Measurements from ENCODE around the gene EGFL7. TPM values are rescaled to one million over a fixed set of nuclear protein-coding genes. Genes with fewer than 3 reads are reported as not detected.

The EGFL7 gene
- polyA plus RNA-seq, 3 donors = 1.3 to 2.8 (median 2.2) TPM

DNA sequence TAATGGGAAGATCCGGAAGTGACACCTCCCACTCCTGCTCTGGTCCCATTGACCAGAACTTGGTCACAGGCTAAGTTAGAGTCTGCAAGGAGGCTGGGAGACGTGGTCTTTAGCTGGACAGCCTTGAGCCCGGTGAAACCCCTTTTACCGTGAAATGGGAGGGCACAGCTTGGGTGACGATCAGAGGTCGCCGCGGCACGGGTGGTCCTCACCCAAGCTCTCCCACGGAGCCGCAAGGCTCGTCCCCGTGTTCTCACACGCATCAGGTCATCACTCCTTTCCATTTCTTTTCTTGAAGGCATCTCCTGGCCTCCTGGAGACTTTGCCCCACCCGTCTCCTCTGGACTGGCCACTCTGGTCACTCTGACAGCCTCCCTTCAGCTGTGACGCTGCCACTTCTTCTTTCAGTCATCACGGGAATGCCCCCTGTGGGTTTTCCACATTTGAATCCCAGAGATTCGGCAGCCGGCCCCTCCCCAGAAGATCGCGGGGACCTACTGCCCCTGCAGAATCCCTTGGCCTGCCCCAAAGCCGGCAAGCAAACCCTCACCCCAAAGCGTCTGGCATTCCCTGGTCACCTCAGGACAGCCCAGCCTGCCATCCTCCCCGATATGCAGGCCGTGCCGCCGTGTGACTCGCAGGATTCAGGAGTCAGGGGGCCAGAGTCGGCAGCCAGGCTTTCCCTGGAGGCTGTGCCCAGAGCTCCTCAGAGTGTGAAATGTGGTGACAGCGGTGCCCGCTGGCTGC lies 18.9 kb upstream of the EGFL7 start:
- H3K9me3 Mint-ChIP-seq = peaks cover 0 to 8% (median 6%) of the 10 kb centered on the region in 7 donors
- H3K9me3 ChIP-seq (replicated peaks in 1 of 2; ENCODE audit: control insufficient read depth in 1 of 2, insufficient read depth in 1 of 2, low read length in 2 of 2) = peaks cover 0 to 7% of the 10 kb centered on the region in 2 donors
- peaks cover 44 to 47% of the 10 kb centered on the region in 2 donors for H3K4me1 ChIP-seq (ENCODE audit: control insufficient read depth in 1 of 2, insufficient read depth in 2 of 2, low read length in 2 of 2)
- peak; percentile 74 to 93 (median 75) for DNase-seq
- peak overlapping the region; percentile 73 for H3K4me2 ChIP-seq (replicated peaks; ENCODE audit: extremely low read depth, low read length, poor library complexity, severe bottlenecking)
- H3K36me3 Mint-ChIP-seq = peaks cover 2% of the 10 kb centered on the region in 2 donors
- H3K4me1 Mint-ChIP-seq = peaks cover 36% of the 10 kb centered on the region
- H4K20me1 ChIP-seq (ENCODE audit: insufficient read depth, low read length) = no peaks in the 10 kb centered on the region
- no peaks in the 10 kb centered on the region for H3K36me3 ChIP-seq (replicated peaks in 1 of 2; ENCODE audit: control insufficient read depth in 1 of 2, insufficient read depth in 2 of 2, low read length in 2 of 2)
- H3K4me3 Mint-ChIP-seq = peak overlapping the region; percentile 73 to 88
- peak overlapping the region; percentile 95 to 99 for H3K27ac ChIP-seq (ENCODE audit: low read depth in 1 of 2, low read length in 2 of 2)
- WGBS (ENCODE audit: insufficient coverage) = 34% methylated on average over 31 of the region's 31 CpGs
- peak overlapping the region; percentile 46 for H2AFZ ChIP-seq (ENCODE audit: insufficient read depth, low read depth, low read length, poor library complexity, severe bottlenecking)
- peaks cover 0 to 20% of the 10 kb centered on the region in 2 donors for H3K27me3 ChIP-seq (ENCODE audit: control insufficient read depth in 2 of 2, insufficient read depth in 2 of 2, low read length in 2 of 2)
- no peaks in the 10 kb centered on the region for H3K79me2 ChIP-seq (ENCODE audit: insufficient read depth, low read length)
- H3K4me3 ChIP-seq (replicated peaks in 1 of 3; ENCODE audit: low read depth in 2 of 3, low read length in 3 of 3) = peak overlapping the region in 2 of 3 experiments; percentile 29 to 62
- peak overlapping the region; percentile 81 to 96 (median 90) for H3K27ac Mint-ChIP-seq
- peak overlapping the region; percentile 83 for H3K9ac ChIP-seq (ENCODE audit: insufficient read depth, low read length, poor library complexity, severe bottlenecking)
- intact Hi-C loops (cut with micrococcal nuclease) = loop anchor here in 1 of 2 donors (5.0 kb wide), 1 partner anchor 96 kb away; the partner anchor contains the start of gene NOTCH1
- H3K27me3 Mint-ChIP-seq (ENCODE audit: low read depth in 3 of 3) = peaks cover 20 to 54% (median 47%) of the 10 kb centered on the region in 3 donors
- TF ChIP-seq, protein P1, sequence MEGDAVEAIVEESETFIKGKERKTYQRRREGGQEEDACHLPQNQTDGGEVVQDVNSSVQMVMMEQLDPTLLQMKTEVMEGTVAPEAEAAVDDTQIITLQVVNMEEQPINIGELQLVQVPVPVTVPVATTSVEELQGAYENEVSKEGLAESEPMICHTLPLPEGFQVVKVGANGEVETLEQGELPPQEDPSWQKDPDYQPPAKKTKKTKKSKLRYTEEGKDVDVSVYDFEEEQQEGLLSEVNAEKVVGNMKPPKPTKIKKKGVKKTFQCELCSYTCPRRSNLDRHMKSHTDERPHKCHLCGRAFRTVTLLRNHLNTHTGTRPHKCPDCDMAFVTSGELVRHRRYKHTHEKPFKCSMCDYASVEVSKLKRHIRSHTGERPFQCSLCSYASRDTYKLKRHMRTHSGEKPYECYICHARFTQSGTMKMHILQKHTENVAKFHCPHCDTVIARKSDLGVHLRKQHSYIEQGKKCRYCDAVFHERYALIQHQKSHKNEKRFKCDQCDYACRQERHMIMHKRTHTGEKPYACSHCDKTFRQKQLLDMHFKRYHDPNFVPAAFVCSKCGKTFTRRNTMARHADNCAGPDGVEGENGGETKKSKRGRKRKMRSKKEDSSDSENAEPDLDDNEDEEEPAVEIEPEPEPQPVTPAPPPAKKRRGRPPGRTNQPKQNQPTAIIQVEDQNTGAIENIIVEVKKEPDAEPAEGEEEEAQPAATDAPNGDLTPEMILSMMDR (IDR thresholded peaks at IDR 0.05) = no peak

DNA sequence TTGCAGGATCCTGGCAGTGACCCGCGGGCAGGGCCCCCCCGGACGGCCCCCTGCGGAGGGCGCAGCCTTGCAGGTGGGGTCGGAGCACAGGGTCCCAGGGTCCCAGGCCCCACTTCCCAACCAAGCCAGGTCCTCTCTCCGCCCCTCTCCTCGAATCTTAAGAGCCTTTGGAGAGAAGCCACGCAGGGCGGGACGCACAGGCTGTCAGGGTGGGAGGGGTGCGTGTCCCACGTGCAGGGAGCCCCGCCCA lies 18.4 kb upstream of the EGFL7 start:
- WGBS (ENCODE audit: insufficient coverage) = 0% methylated on average over 10 of the region's 15 CpGs
- Histone ChIP-seq H3K27me3 (ENCODE audit: control insufficient read depth in 2 of 2, insufficient read depth in 2 of 2, low read length in 2 of 2) (peaks cover 0 to 20% of the 10 kb centered on the region in 2 donors), H3K79me2 (ENCODE audit: insufficient read depth, low read length) (no peaks in the 10 kb centered on the region), H3K27ac (ENCODE audit: low read depth in 1 of 2, low read length in 2 of 2) (peak overlapping the region; percentile 95 to 99), H3K4me2 (replicated peaks; ENCODE audit: extremely low read depth, low read length, poor library complexity, severe bottlenecking) (peak overlapping the region; percentile 73), H2AFZ (ENCODE audit: insufficient read depth, low read depth, low read length, poor library complexity, severe bottlenecking) (peak overlapping the region; percentile 46), H3K9ac (ENCODE audit: insufficient read depth, low read length, poor library complexity, severe bottlenecking) (peak overlapping the region; percentile 83), H4K20me1 (ENCODE audit: insufficient read depth, low read length) (no peaks in the 10 kb centered on the region), H3K9me3 (replicated peaks in 1 of 2; ENCODE audit: control insufficient read depth in 1 of 2, insufficient read depth in 1 of 2, low read length in 2 of 2) (peaks cover 0 to 7% of the 10 kb centered on the region in 2 donors), H3K4me1 (ENCODE audit: control insufficient read depth in 1 of 2, insufficient read depth in 2 of 2, low read length in 2 of 2) (peaks cover 49 to 52% of the 10 kb centered on the region in 2 donors), H3K4me3 (replicated peaks in 1 of 3; ENCODE audit: low read depth in 2 of 3, low read length in 3 of 3) (peak overlapping the region in 2 of 3 experiments; percentile 29 to 62), H3K36me3 (replicated peaks in 1 of 2; ENCODE audit: control insufficient read depth in 1 of 2, insufficient read depth in 2 of 2, low read length in 2 of 2) (no peaks in the 10 kb centered on the region)
- H3K27ac Mint-ChIP-seq = peak overlapping the region in 5 of 7 donors; percentile 90 to 96 (median 93)
- TF ChIP-seq, protein P1 (IDR thresholded peaks at IDR 0.05) = no peak
- peaks cover 0 to 8% (median 6%) of the 10 kb centered on the region in 7 donors for H3K9me3 Mint-ChIP-seq
- H3K36me3 Mint-ChIP-seq = peaks cover 2% of the 10 kb centered on the region in 2 donors
- peaks cover 22 to 59% (median 47%) of the 10 kb centered on the region in 3 donors for H3K27me3 Mint-ChIP-seq (ENCODE audit: low read depth in 3 of 3)
- DNase-seq = peak in 1 of 3 donors; percentile 92
- peak overlapping the region in 1 of 2 donors; percentile 62 for H3K4me3 Mint-ChIP-seq
- intact Hi-C loops (cut with micrococcal nuclease) = loop anchor here in 1 of 2 donors (5.0 kb wide), 1 partner anchor 97 kb away; the partner anchor contains the start of gene NOTCH1
- peaks cover 41% of the 10 kb centered on the region for H3K4me1 Mint-ChIP-seq
